ENCODE data around the gene CA5A. TPM values are rescaled to one million over a fixed set of nuclear protein-coding genes. Genes with fewer than 3 reads are reported as not detected.

Gene CA5A
- total RNA-seq, 3 donors from 2014 or later (not counting 1 experiment from before 2014, with no cell fraction given) = not detected

- Mint-ChIP-seq H3K9me3 (no peaks in the 10 kb centered on the region), H3K4me3 (peak overlapping the region; percentile 70), H3K27me3 (ENCODE audit: low read depth in 2 of 2) (no peaks in the 10 kb centered on the region), H3K36me3 (no peaks in the 10 kb centered on the region), H3K27ac (peak overlapping the region; percentile 86 to 94), H3K4me1 (peaks cover 16 to 38% of the 10 kb centered on the region in 2 donors)
- Histone ChIP-seq H3K4me3 (ENCODE audit: low read length) (peak overlapping the region; percentile 13), H3K4me1 (ENCODE audit: control insufficient read depth, insufficient read depth, low read length) (peaks cover 60% of the 10 kb centered on the region), H3K9me3 (ENCODE audit: control insufficient read depth, insufficient read depth, low read length) (no peaks in the 10 kb centered on the region), H3K27ac (ENCODE audit: low read length) (peak overlapping the region; percentile 78), H3K36me3 (ENCODE audit: control insufficient read depth, insufficient read depth, low read length) (no peaks in the 10 kb centered on the region), H3K27me3 (ENCODE audit: control insufficient read depth, insufficient read depth, low read length) (no peaks in the 10 kb centered on the region)
- 14% methylated on average over 25 of the region's 25 CpGs for WGBS (ENCODE audit: insufficient coverage)
- no peak for TF ChIP-seq CTCF (IDR thresholded peaks at IDR 0.05)
- intact Hi-C loops (cut with micrococcal nuclease) = loop anchor here (10.0 kb wide), 1 partner anchor 359 kb away; the partner anchor contains the start of gene ZCCHC14
- DNase-seq = peak; percentile 91 to 93
- ATAC-seq = peak; percentile 78 to 89 (median 79)
Measured at GRCh38 chr16:87853411-87854052, 82.8 kb downstream of the CA5A start.

- TF ChIP-seq CTCF (IDR thresholded peaks at IDR 0.05) = no peak
- Mint-ChIP-seq H3K4me3 (no peak overlapping the region), H3K27me3 (ENCODE audit: low read depth in 2 of 2) (no peaks in the 10 kb centered on the region), H3K4me1 (peaks cover 12 to 31% of the 10 kb centered on the region in 2 donors), H3K36me3 (no peaks in the 10 kb centered on the region), H3K27ac (peak overlapping the region in 1 of 2 donors; percentile 36), H3K9me3 (no peaks in the 10 kb centered on the region)
- H3K27me3 ChIP-seq (ENCODE audit: control insufficient read depth, insufficient read depth, low read length) = no peaks in the 10 kb centered on the region
- 92% methylated on average over 21 of the region's 21 CpGs for WGBS (ENCODE audit: insufficient coverage)
- H3K27ac ChIP-seq (ENCODE audit: low read length) = no peak overlapping the region
- H3K4me3 ChIP-seq (ENCODE audit: low read length) = no peak overlapping the region
- DNase-seq (no peak), ATAC-seq (no peak)
- H3K9me3 ChIP-seq (ENCODE audit: control insufficient read depth, insufficient read depth, low read length) = no peaks in the 10 kb centered on the region
- peaks cover 44% of the 10 kb centered on the region for H3K4me1 ChIP-seq (ENCODE audit: control insufficient read depth, insufficient read depth, low read length)
- intact Hi-C loops (cut with micrococcal nuclease) = loop anchor here (10.0 kb wide), 1 partner anchor 357 kb away; the partner anchor contains the start of gene ZCCHC14
- no peaks in the 10 kb centered on the region for H3K36me3 ChIP-seq (ENCODE audit: control insufficient read depth, insufficient read depth, low read length)
Measured at GRCh38 chr16:87851601-87852000, 84.7 kb downstream of the CA5A start.

- 92% methylated on average over 14 of the region's 14 CpGs for WGBS (ENCODE audit: insufficient coverage)
- no peak for TF ChIP-seq CTCF (IDR thresholded peaks at IDR 0.05)
- Mint-ChIP-seq H3K27me3 (ENCODE audit: low read depth in 2 of 2) (no peaks in the 10 kb centered on the region), H3K9me3 (no peaks in the 10 kb centered on the region), H3K36me3 (no peaks in the 10 kb centered on the region), H3K27ac (peak overlapping the region in 1 of 2 donors; percentile 36), H3K4me3 (no peak overlapping the region), H3K4me1 (peaks cover 9 to 29% of the 10 kb centered on the region in 2 donors)
- Histone ChIP-seq H3K27me3 (ENCODE audit: control insufficient read depth, insufficient read depth, low read length) (no peaks in the 10 kb centered on the region), H3K9me3 (ENCODE audit: control insufficient read depth, insufficient read depth, low read length) (no peaks in the 10 kb centered on the region), H3K4me1 (ENCODE audit: control insufficient read depth, insufficient read depth, low read length) (peaks cover 40% of the 10 kb centered on the region), H3K4me3 (ENCODE audit: low read length) (no peak overlapping the region), H3K27ac (ENCODE audit: low read length) (no peak overlapping the region), H3K36me3 (ENCODE audit: control insufficient read depth, insufficient read depth, low read length) (no peaks in the 10 kb centered on the region)
- no peak for DNase-seq
- ATAC-seq = no peak
- intact Hi-C loops (cut with micrococcal nuclease) = loop anchor here (10.0 kb wide), 1 partner anchor 356 kb away; the partner anchor contains the start of gene ZCCHC14
Measured at GRCh38 chr16:87851141-87851587, 85.2 kb downstream of the CA5A start.
